CD4-positive, alpha-beta T cell (primary cell): Measurements from ENCODE around the gene PHACTR3. TPM values are rescaled to one million over a fixed set of nuclear protein-coding genes. Genes with fewer than 3 reads are reported as not detected.

Experiments
- ATAC-seq: fragments of 200-7000 bp; cut with Tn5 transposase; one replicate; pipeline ENCODE4 v1.10.0; 2022; ENCODE audit warnings: mild to moderate bottlenecking; ENCODE audit not compliant: poor library complexity
- CTCF ChIA-PET: fragments of 350-600 bp; sonication (Branson Sonifier 250); formaldehyde crosslinking; loops from one replicate; lab custom pipeline; 2021; ENCODE audit warnings: antibody characterized with exemption, inconsistent platforms; lab: Charles Lee
- POLR2A ChIA-PET: fragments of 350-600 bp; sonication (Branson Sonifier 250); formaldehyde crosslinking; loops from one replicate; lab custom pipeline; 2021; ENCODE audit warnings: antibody characterized with exemption, inconsistent platforms; lab: Charles Lee
- DNase-seq, 14 experiments: peaks; one replicate each; pipeline ENCODE4 v3.0.0-alpha.2; 2013 to 2020; ENCODE audit warnings: mixed read lengths in 2 of 14
- H3K27ac ChIP-seq, 2 donors: one replicate each; pipeline versions ENCODE4 v1.5.1 to v1.7.0; 2013; ENCODE audit warnings: low read length in 2 of 2, low read depth in 1 of 2, mild to moderate bottlenecking in 1 of 2
- H3K27me3 ChIP-seq, 2 experiments: 1 replicate in 1 of 2; 2 replicates in 1 of 2; pipeline versions ENCODE4 v1.6.1 to v1.7.0; 2013; ENCODE audit warnings: low read length in 2 of 2, control low read depth in 1 of 2, mild to moderate bottlenecking in 1 of 2, moderate library complexity in 1 of 2; ENCODE audit not compliant: insufficient read depth in 2 of 2, control insufficient read depth in 1 of 2
- H3K36me3 ChIP-seq: one replicate; pipeline ENCODE4 v1.6.1; 2013; ENCODE audit warnings: low read length, control low read depth; ENCODE audit not compliant: insufficient read depth
- H3K4me1 ChIP-seq: one replicate; pipeline ENCODE4 v1.6.1; 2013; ENCODE audit warnings: low read length, control low read depth; ENCODE audit not compliant: insufficient read depth
- H3K4me3 ChIP-seq: one replicate; pipeline ENCODE4 v1.5.1; 2013; ENCODE audit warnings: mild to moderate bottlenecking, low read length, moderate library complexity
- H3K9me3 ChIP-seq, 2 experiments: 1 replicate in 1 of 2; 2 replicates in 1 of 2; pipeline versions ENCODE4 v1.6.1 to v1.7.0; 2013; ENCODE audit warnings: low read length in 2 of 2, mild to moderate bottlenecking in 2 of 2, control low read depth in 1 of 2, moderate library complexity in 1 of 2; ENCODE audit not compliant: control insufficient read depth in 1 of 2, insufficient read depth in 1 of 2
- H3K27ac Mint-ChIP-seq: one replicate; pipeline ENCODE4 v1.8.0; 2020; ENCODE audit warnings: mixed read lengths
- H3K27me3 Mint-ChIP-seq: one replicate; pipeline ENCODE4 v1.8.0; 2021; ENCODE audit warnings: mixed read lengths
- H3K36me3 Mint-ChIP-seq: one replicate; pipeline ENCODE4 v1.8.0; 2021; ENCODE audit warnings: low read depth, mixed read lengths
- H3K4me1 Mint-ChIP-seq: one replicate; pipeline ENCODE4 v1.8.0; 2021; ENCODE audit warnings: low read depth, mixed read lengths
- H3K4me3 Mint-ChIP-seq: one replicate; pipeline ENCODE4 v1.8.0; 2020; ENCODE audit warnings: mild to moderate bottlenecking, mixed read lengths
- H3K9me3 Mint-ChIP-seq: one replicate; pipeline ENCODE4 v1.8.0; 2020; ENCODE audit warnings: mixed read lengths
- CTCF ChIP-seq: fragments of 200-600 bp; IDR thresholded peaks from one replicate; pipeline ENCODE4 v1.8.0; 2022; ENCODE audit warnings: antibody characterized with exemption, mild to moderate bottlenecking
- intact Hi-C, 2 experiments: fragments of 100-400 bp; cut with DNase I in 1 of 2; cut with micrococcal nuclease in 1 of 2; formaldehyde crosslinking; loops; one replicate each; pipeline versions ENCODE4 v1.15.1 to v1.9.0; 2023 to 2025; cut with DNase I, micrococcal nuclease
- total RNA-seq, 174 experiments: library from RNA in 2 of 174; stranded (reverse) in 2 of 174; gene quantifications; one replicate each; pipeline ENCODE4 v1.2.3 and lab custom pipeline; 2021 to 2026

The PHACTR3 gene
- total RNA-seq, 2 experiments from 2014 or later: not detected

- ChIA-PET POLR2A (no interaction called here), CTCF (no interaction called here)
- Histone ChIP-seq H3K9me3 (peaks cover 0 to 3% of the 10 kb centered on the region in 2 experiments), H3K27ac (no peak overlapping the region), H3K4me3 (no peak overlapping the region), H3K4me1 (no peaks in the 10 kb centered on the region), H3K27me3 (peaks cover 6 to 21% of the 10 kb centered on the region in 2 experiments), H3K36me3 (no peaks in the 10 kb centered on the region)
- no peak for TF ChIP-seq CTCF
- Mint-ChIP-seq H3K4me1 (peaks cover 5% of the 10 kb centered on the region), H3K4me3 (no peak overlapping the region), H3K36me3 (no peaks in the 10 kb centered on the region), H3K9me3 (no peaks in the 10 kb centered on the region), H3K27me3 (peaks cover 67% of the 10 kb centered on the region), H3K27ac (no peak overlapping the region)
- intact Hi-C loops: no loop called here
- ATAC-seq (no peak), DNase-seq (no peak)
These were observed 7.1 kb upstream of the PHACTR3 start for GRCh38 chr20:59597240-59597639.

- ATAC-seq (no peak), DNase-seq (peak in 6 of 14 experiments; percentile 2 to 48 (median 18))
- Histone ChIP-seq H3K36me3 (no peaks in the 10 kb centered on the region), H3K4me3 (no peak overlapping the region), H3K9me3 (peaks cover 0 to 7% of the 10 kb centered on the region in 2 experiments), H3K4me1 (no peaks in the 10 kb centered on the region), H3K27me3 (peaks cover 18 to 37% of the 10 kb centered on the region in 2 experiments), H3K27ac (no peak overlapping the region)
- H3K36me3 Mint-ChIP-seq: no peaks in the 10 kb centered on the region
- H3K9me3 Mint-ChIP-seq: no peaks in the 10 kb centered on the region
- peaks cover 80% of the 10 kb centered on the region for H3K27me3 Mint-ChIP-seq
- peak; percentile 73 for TF ChIP-seq CTCF
- POLR2A ChIA-PET: no interaction called here
- peaks cover 5% of the 10 kb centered on the region for H3K4me1 Mint-ChIP-seq
- CTCF ChIA-PET: no interaction called here
- intact Hi-C loops: no loop called here
- H3K27ac Mint-ChIP-seq: no peak overlapping the region
- no peak overlapping the region for H3K4me3 Mint-ChIP-seq
These were observed 5.6 kb upstream of the PHACTR3 start for GRCh38 chr20:59598625-59599310.

- Histone ChIP-seq H3K9me3 (peaks cover 0 to 7% of the 10 kb centered on the region in 2 experiments), H3K27ac (no peak overlapping the region), H3K4me1 (no peaks in the 10 kb centered on the region), H3K27me3 (peaks cover 22 to 41% of the 10 kb centered on the region in 2 experiments), H3K4me3 (no peak overlapping the region), H3K36me3 (no peaks in the 10 kb centered on the region)
- CTCF ChIA-PET: no interaction called here
- intact Hi-C loops: no loop called here
- no peaks in the 10 kb centered on the region for H3K9me3 Mint-ChIP-seq
- TF ChIP-seq CTCF: no peak
- POLR2A ChIA-PET: no interaction called here
- H3K27me3 Mint-ChIP-seq: peaks cover 71% of the 10 kb centered on the region
- peaks cover 5% of the 10 kb centered on the region for H3K4me1 Mint-ChIP-seq
- no peak overlapping the region for H3K27ac Mint-ChIP-seq
- ATAC-seq (no peak), DNase-seq (no peak)
- no peaks in the 10 kb centered on the region for H3K36me3 Mint-ChIP-seq
- no peak overlapping the region for H3K4me3 Mint-ChIP-seq
These were observed 4.4 kb upstream of the PHACTR3 start for GRCh38 chr20:59599941-59600340.
